ENCODE results near the gene H2BK1.
A peak's percentile ranks its signal among the peaks of the same experiment; 100 is the strongest.

The H2BK1 gene

DNA sequence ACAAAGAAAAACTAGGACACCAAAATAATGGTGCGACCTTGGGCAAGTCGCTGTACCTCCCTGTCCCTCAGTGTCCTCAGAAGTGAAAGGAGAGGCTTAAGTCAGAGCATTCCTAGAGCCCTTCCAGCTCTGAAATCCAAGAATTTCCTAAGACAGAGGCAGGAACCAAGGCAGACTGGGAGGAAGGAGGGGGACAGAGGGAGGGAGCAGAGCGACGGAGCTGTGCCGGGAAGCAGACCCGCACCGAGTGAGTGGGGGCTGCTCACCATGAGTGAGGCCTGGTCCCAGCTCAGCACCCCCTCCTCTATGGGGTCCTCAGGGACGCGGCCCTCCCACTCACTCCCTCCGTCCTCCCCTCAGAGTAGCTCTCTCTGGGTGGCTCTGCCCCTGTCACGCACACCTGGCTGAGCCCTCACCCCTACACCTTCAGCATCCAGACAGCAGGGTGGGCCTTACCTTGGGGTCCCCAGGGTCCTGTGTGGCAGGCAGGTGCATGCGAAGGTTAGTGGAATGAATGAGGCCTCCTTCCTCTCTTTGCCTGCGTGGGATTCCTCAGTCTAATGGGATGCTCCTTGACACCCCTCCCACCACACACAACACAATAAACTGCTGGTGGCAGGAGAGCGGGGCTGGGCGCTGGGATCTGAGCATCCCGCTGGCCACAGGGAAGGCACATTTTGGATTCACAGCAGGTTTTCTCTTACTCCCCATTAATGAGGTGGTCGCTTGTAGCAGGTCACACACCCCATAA, 42.8 kb upstream of the H2BK1 start:
- no peak overlapping the region for H3K27ac ChIP-seq
- no peak for TF ChIP-seq ZFX (IDR thresholded peaks at IDR 0.05; ENCODE audit: borderline replicate concordance)
- TF ChIP-seq, protein P1, sequence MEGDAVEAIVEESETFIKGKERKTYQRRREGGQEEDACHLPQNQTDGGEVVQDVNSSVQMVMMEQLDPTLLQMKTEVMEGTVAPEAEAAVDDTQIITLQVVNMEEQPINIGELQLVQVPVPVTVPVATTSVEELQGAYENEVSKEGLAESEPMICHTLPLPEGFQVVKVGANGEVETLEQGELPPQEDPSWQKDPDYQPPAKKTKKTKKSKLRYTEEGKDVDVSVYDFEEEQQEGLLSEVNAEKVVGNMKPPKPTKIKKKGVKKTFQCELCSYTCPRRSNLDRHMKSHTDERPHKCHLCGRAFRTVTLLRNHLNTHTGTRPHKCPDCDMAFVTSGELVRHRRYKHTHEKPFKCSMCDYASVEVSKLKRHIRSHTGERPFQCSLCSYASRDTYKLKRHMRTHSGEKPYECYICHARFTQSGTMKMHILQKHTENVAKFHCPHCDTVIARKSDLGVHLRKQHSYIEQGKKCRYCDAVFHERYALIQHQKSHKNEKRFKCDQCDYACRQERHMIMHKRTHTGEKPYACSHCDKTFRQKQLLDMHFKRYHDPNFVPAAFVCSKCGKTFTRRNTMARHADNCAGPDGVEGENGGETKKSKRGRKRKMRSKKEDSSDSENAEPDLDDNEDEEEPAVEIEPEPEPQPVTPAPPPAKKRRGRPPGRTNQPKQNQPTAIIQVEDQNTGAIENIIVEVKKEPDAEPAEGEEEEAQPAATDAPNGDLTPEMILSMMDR (IDR thresholded peaks at IDR 0.05), result no peak

DNA sequence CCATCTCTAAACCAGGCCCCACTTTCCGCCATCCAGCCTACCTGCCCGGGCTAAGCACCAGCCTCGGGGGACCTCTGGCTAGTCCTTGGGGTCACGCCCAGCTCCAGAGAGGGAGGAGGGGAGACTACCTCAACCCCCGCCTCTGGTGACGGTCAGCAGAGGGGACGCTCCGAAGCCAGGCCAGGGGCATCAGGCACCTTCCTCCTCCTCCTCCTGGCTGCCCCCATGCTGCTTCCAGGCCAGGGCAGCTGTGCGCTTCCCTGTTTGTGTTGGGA, 42.2 kb upstream of the H2BK1 start:
- H3K27ac ChIP-seq, result no peak overlapping the region
- TF ChIP-seq, protein P1 (IDR thresholded peaks at IDR 0.05), result no peak
- no peak for TF ChIP-seq ZFX (IDR thresholded peaks at IDR 0.05; ENCODE audit: borderline replicate concordance)

DNA sequence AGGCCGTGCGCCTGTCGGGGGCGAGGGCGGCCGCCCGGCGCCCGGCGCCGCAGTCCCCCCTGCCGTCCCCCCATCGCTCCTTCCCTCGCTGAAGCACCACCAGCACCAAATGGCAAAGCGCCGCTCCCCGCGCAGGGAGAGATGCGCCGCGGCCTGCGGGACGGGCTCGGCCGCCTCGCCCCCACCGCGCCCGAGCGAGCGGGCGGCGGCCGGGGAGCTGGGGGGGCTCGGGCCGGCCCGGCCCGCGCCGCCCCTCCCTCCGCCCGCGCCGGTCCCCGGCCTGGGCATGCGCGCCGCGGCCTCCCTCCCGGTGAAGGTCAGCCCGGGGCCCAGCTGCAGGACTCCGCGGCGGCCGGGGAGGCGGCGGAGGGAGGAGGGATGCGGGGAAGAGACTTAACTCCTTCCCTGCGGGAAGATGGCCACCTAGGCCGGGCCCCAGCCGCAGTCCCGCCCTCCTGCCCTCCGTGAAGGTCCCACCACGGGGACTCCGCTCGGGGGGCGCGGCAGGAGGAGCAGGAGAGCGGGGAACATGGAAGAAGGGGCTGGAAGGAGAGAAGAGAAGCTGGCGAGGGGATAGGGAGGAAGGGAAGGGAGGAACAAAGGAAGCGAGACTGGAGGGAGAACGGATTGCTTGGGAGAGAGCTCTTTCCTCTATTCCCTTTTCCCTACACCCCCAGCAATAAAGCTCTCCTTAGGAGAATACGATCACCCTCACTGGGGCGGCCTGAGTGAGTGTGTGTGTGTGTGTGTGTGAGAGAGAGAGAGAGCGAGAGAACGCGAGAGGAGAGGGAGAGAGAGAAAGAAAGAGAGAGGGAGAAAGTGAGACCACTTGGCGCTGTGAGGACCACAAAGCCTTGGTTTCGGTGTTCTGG, 41.6 kb upstream of the H2BK1 start:
- TF ChIP-seq, protein P1 (IDR thresholded peaks at IDR 0.05), result no peak
- no peak for TF ChIP-seq ZFX (IDR thresholded peaks at IDR 0.05; ENCODE audit: borderline replicate concordance)
- peak overlapping the region; percentile 86; the same call in 1 of the 2 replicates for H3K27ac ChIP-seq

DNA sequence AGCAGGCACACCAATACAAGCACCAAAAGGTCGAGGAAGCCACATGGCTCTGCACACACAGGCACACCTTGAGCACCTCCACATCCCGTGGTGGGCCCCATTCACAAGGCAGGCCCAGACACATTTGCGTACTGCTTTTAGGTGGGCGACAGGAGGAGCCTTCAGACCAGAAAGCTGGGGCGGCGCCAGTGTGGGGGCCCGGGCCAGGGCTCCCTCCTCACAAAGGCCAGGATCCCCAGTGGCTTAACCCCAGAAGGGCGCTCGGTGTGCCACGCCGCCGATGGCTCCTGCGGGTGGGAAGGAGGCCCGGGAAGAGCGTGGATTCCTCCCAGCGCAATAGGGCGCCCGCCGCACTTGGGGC, 41.0 kb upstream of the H2BK1 start:
- H3K27ac ChIP-seq, result peak overlapping the region; percentile 86; the same call in 1 of the 2 replicates
- TF ChIP-seq, protein P1 (IDR thresholded peaks at IDR 0.05), result no peak
- no peak for TF ChIP-seq ZFX (IDR thresholded peaks at IDR 0.05; ENCODE audit: borderline replicate concordance)

DNA sequence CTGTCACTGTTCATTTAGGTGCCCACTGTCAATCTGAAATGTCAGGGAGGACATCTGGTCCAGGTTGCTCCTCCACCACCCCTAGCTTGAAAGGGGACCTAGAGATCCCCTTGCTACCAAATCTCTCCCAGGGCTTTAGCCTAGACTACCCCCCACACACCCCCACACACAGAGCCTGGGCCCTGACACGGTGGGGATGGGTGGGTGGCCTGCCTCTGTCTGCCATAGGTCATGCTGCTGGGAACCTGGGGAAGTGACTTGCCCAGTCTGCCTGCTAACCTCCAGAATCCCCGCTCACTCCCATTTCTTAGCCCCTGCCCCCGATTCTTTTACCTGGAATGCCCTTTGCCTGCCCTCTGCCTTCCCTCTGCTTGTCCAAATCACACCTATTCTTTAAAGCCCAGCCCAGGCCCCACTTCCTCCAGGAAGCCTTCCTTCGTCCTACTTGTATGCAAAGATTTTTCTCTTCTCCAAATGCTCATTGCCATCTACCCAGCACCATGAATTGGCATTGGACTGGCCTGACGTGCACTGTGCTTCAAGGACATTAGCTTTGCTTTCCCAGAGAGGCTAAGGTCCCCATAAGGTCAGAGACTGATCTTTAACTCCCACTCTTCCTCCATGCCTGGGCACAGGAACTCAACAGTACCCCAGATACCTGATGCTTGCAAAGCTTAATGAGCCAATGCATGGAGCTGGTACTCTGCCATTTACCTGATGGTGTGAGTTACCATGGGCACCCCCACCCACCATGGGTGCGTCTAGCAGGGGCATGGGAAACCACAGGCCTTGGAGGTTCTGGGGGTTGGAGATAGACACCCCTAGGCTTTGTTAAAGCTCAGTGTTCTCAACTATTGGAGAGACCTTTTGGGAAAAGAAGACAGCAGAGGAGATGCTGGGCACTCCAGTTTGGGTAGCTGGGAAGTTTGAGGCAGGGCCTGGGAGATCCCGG, 40.2 kb upstream of the H2BK1 start:
- TF ChIP-seq, protein P1 (IDR thresholded peaks at IDR 0.05), result no peak
- TF ChIP-seq ZFX (IDR thresholded peaks at IDR 0.05; ENCODE audit: borderline replicate concordance), result no peak
- peak overlapping the region; percentile 86; the same call in 1 of the 2 replicates for H3K27ac ChIP-seq

DNA sequence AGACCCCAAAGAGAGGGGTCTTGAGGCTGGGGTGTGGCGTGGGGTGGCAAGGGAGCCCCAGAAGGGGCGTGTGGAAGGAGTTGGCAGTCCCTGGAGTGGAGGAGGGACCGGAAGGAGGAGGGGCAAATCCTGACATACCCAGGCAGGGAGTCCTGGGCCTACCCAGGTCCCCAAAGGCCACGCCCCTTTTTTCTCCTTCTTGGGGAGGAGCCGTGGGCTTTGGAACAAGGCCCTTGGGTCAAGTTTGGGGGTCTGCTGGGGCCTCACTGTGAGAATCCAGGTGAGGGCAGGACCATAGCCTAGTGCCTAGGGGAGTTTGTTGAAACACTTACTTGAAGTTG, 39.4 kb upstream of the H2BK1 start:
- peak overlapping the region; percentile 86 for H3K27ac ChIP-seq
- TF ChIP-seq ZFX (IDR thresholded peaks at IDR 0.05; ENCODE audit: borderline replicate concordance), result no peak
- TF ChIP-seq, protein P1 (IDR thresholded peaks at IDR 0.05), result no peak

Measured in 22Rv1 (cell line).